Measurements from ENCODE around the gene DNAL4. TPM values are rescaled to one million over a fixed set of nuclear protein-coding genes. Genes with fewer than 3 reads are reported as not detected.

The DNAL4 gene
- total RNA-seq, 1 donor from 2014 or later = 19.9 TPM

- TF ChIP-seq CTCF (conservative IDR thresholded peaks at IDR 0.05; ENCODE audit: low read depth, low read length) = no peak
- DNase-seq (ENCODE audit: low read depth) = no peak
- H3K4me3 ChIP-seq (ENCODE audit: low read depth, low read length) = no peak overlapping the region
Observed at GRCh38 chr22:38773363-38773946, 20.5 kb downstream of the DNAL4 start.

- H3K4me3 ChIP-seq (ENCODE audit: low read depth, low read length) = no peak overlapping the region
- no peak for DNase-seq (ENCODE audit: low read depth)
- no peak for TF ChIP-seq CTCF (conservative IDR thresholded peaks at IDR 0.05; ENCODE audit: low read depth, low read length)
Observed at GRCh38 chr22:38772623-38772873, 21.4 kb downstream of the DNAL4 start.

GRCh38 chr22:38770257-38770949 is 23.5 kb downstream of the DNAL4 start:
- DNase-seq (ENCODE audit: low read depth) = no peak

GRCh38 chr22:38768036-38768435 is 25.9 kb downstream of the DNAL4 start:
- TF ChIP-seq CTCF (conservative IDR thresholded peaks at IDR 0.05; ENCODE audit: low read depth, low read length) = no peak
- no peak overlapping the region for H3K4me3 ChIP-seq (ENCODE audit: low read depth, low read length)

More at GRCh38 chr22:38770257-38770949, 23.5 kb downstream of the DNAL4 start:
- no peak for TF ChIP-seq CTCF (conservative IDR thresholded peaks at IDR 0.05; ENCODE audit: low read depth, low read length)
- H3K4me3 ChIP-seq (ENCODE audit: low read depth, low read length) = no peak overlapping the region

GRCh38 chr22:38767313-38767712 is 26.6 kb downstream of the DNAL4 start:
- TF ChIP-seq CTCF (conservative IDR thresholded peaks at IDR 0.05; ENCODE audit: low read depth, low read length) = no peak
- no peak overlapping the region for H3K4me3 ChIP-seq (ENCODE audit: low read depth, low read length)

More at GRCh38 chr22:38768036-38768435, 25.9 kb downstream of the DNAL4 start:
- no peak for DNase-seq (ENCODE audit: low read depth)

GRCh38 chr22:38766076-38766777 is 27.7 kb downstream of the DNAL4 start:
- peak; percentile 96 for TF ChIP-seq CTCF (conservative IDR thresholded peaks at IDR 0.05; ENCODE audit: low read depth, low read length)
- DNase-seq (ENCODE audit: low read depth) = no peak
- H3K4me3 ChIP-seq (ENCODE audit: low read depth, low read length) = no peak overlapping the region

More at GRCh38 chr22:38767313-38767712, 26.6 kb downstream of the DNAL4 start:
- DNase-seq (ENCODE audit: low read depth) = no peak
